Naive thymus-derived CD8-positive, alpha-beta T cell (primary cell): ENCODE measurements around the gene AKAP6. TPM values are rescaled to one million over a fixed set of nuclear protein-coding genes. Genes with fewer than 3 reads are reported as not detected.
A peak's percentile ranks its signal among the peaks of the same experiment; 100 is the strongest.

ENCODE experiments used
- ATAC-seq, 2 donors: fragments of 150-1000 bp; cut with Tn5 transposase in 1 of 2; sonication (Bioruptor Pico), chemical (Tn5 transposase) in 1 of 2; 1 replicate in 1 of 2; 2 replicates in 1 of 2; pipeline ENCODE4 v1.10.0; 2021; ENCODE audit warnings: mild to moderate bottlenecking in 2 of 2, moderate library complexity in 2 of 2
- POLR2A ChIA-PET: fragments of 350-600 bp; sonication (Branson Sonifier 250); formaldehyde crosslinking; loops from one replicate; lab custom pipeline; 2021; ENCODE audit warnings: antibody characterized with exemption; lab: Charles Lee
- DNase-seq, 10 donors: peaks; one replicate each; pipeline versions ENCODE4 v3.0.0 to v3.0.0-alpha.2; 2020 to 2022
- H3K27ac Mint-ChIP-seq, 10 donors: one replicate each; pipeline ENCODE4 v1.8.0; 2020 to 2022; ENCODE audit warnings: mild to moderate bottlenecking in 10 of 10, mixed read lengths in 10 of 10, moderate library complexity in 4 of 10, inconsistent platforms in 1 of 10
- H3K27me3 Mint-ChIP-seq, 5 donors: one replicate each; pipeline ENCODE4 v1.8.0; 2021 to 2022; ENCODE audit warnings: mixed read lengths in 5 of 5
- H3K36me3 Mint-ChIP-seq, 3 donors: one replicate each; pipeline ENCODE4 v1.8.0; 2020 to 2022; ENCODE audit warnings: mixed read lengths in 3 of 3, mild to moderate bottlenecking in 2 of 3, inconsistent platforms in 1 of 3
- H3K4me1 Mint-ChIP-seq, 4 donors: one replicate each; pipeline ENCODE4 v1.8.0; 2021 to 2022; ENCODE audit warnings: mixed read lengths in 4 of 4
- H3K4me3 Mint-ChIP-seq, 10 donors: one replicate each; pipeline ENCODE4 v1.8.0; 2020 to 2022; ENCODE audit warnings: mild to moderate bottlenecking in 10 of 10, mixed read lengths in 10 of 10, moderate library complexity in 6 of 10, inconsistent platforms in 1 of 10
- H3K9me3 Mint-ChIP-seq, 9 donors: one replicate each; pipeline ENCODE4 v1.8.0; 2020 to 2022; ENCODE audit warnings: mixed read lengths in 9 of 9, mild to moderate bottlenecking in 3 of 9, inconsistent platforms in 1 of 9, moderate library complexity in 1 of 9
- polyA plus RNA-seq, 3 donors: library from polyadenylated mRNA; unstranded; fragments of 300-500 nt; fragmentation: Illumina TruSeq; gene quantifications; one replicate each; pipeline ENCODE4 v1.2.3, GENCODE V29; 2021
- total RNA-seq, 8 experiments: library from RNA in 2 of 8; stranded (reverse) in 2 of 8; gene quantifications; one replicate each; pipeline ENCODE4 v1.2.3 and lab custom pipeline; 2021 to 2026

The AKAP6 gene
- total and polyA plus RNA-seq, 5 experiments from 2014 or later, result 1.4 to 4.6 (median 3.2) TPM

GRCh38 chr14:32559590-32559989 lies 230.5 kb downstream of the AKAP6 start:
- peaks cover 3 to 6% (median 4%) of the 10 kb centered on the region in 4 donors for H3K4me1 Mint-ChIP-seq
- H3K4me3 Mint-ChIP-seq, result no peak overlapping the region
- no peaks in the 10 kb centered on the region for H3K9me3 Mint-ChIP-seq
- ATAC-seq, result no peak
- H3K27ac Mint-ChIP-seq, result no peak overlapping the region
- DNase-seq, result no peak
- H3K36me3 Mint-ChIP-seq, result no peaks in the 10 kb centered on the region
- no peaks in the 10 kb centered on the region for H3K27me3 Mint-ChIP-seq
- POLR2A ChIA-PET, result no interaction called here

- H3K4me1 Mint-ChIP-seq, result peaks cover 3 to 13% (median 11%) of the 10 kb centered on the region in 4 donors
- H3K36me3 Mint-ChIP-seq, result no peaks in the 10 kb centered on the region
- DNase-seq, result peak in 6 of 10 donors; percentile 0 to 26 (median 14)
- POLR2A ChIA-PET, result no interaction called here
- H3K9me3 Mint-ChIP-seq, result no peaks in the 10 kb centered on the region
- H3K27ac Mint-ChIP-seq, result no peak overlapping the region
- H3K4me3 Mint-ChIP-seq, result no peak overlapping the region
- ATAC-seq, result peak; percentile 33 to 39
- no peaks in the 10 kb centered on the region for H3K27me3 Mint-ChIP-seq
Measured at GRCh38 chr14:32560209-32560857, 231.2 kb downstream of the AKAP6 start.

- Mint-ChIP-seq H3K27ac (no peak overlapping the region), H3K4me3 (no peak overlapping the region), H3K9me3 (no peaks in the 10 kb centered on the region), H3K4me1 (peaks cover 3 to 20% (median 12%) of the 10 kb centered on the region in 4 donors), H3K36me3 (no peaks in the 10 kb centered on the region), H3K27me3 (no peaks in the 10 kb centered on the region)
- POLR2A ChIA-PET, result no interaction called here
- DNase-seq (no peak), ATAC-seq (no peak)
Measured at GRCh38 chr14:32561520-32561919, 232.4 kb downstream of the AKAP6 start.

- DNase-seq (peak in 2 of 10 donors; percentile 6 to 10), ATAC-seq (no peak)
- Mint-ChIP-seq H3K4me1 (peaks cover 3 to 20% (median 12%) of the 10 kb centered on the region in 4 donors), H3K9me3 (no peaks in the 10 kb centered on the region), H3K4me3 (no peak overlapping the region), H3K27me3 (peaks cover 0 to 1% (median 0%) of the 10 kb centered on the region in 5 donors), H3K36me3 (no peaks in the 10 kb centered on the region), H3K27ac (peak overlapping the region in 3 of 10 donors; percentile 1 to 67 (median 5))
- POLR2A ChIA-PET, result no interaction called here
Measured at GRCh38 chr14:32564596-32564995, 235.5 kb downstream of the AKAP6 start.

- peaks cover 3 to 20% (median 12%) of the 10 kb centered on the region in 4 donors for H3K4me1 Mint-ChIP-seq
- no peaks in the 10 kb centered on the region for H3K9me3 Mint-ChIP-seq
- no peak for ATAC-seq
Measured at GRCh38 chr14:32565256-32565655, 236.2 kb downstream of the AKAP6 start.

GRCh38 chr14:32567543-32568384 lies 238.7 kb downstream of the AKAP6 start:
- Mint-ChIP-seq H3K4me1 (peaks cover 3 to 20% (median 12%) of the 10 kb centered on the region in 4 donors), H3K36me3 (no peaks in the 10 kb centered on the region), H3K27me3 (peaks cover 0 to 3% (median 0%) of the 10 kb centered on the region in 5 donors), H3K27ac (peak overlapping the region in 1 of 10 donors; percentile 7), H3K4me3 (no peak overlapping the region), H3K9me3 (no peaks in the 10 kb centered on the region)
- ATAC-seq (no peak), DNase-seq (no peak)
- POLR2A ChIA-PET, result no interaction called here

More at GRCh38 chr14:32565256-32565655, 236.2 kb downstream of the AKAP6 start:
- Mint-ChIP-seq H3K36me3 (no peaks in the 10 kb centered on the region), H3K27ac (peak overlapping the region in 2 of 10 donors; percentile 9 to 24), H3K27me3 (peaks cover 0 to 1% (median 0%) of the 10 kb centered on the region in 5 donors), H3K4me3 (no peak overlapping the region)
- no peak for DNase-seq
- POLR2A ChIA-PET, result no interaction called here

- H3K27me3 Mint-ChIP-seq, result peaks cover 0 to 9% (median 1%) of the 10 kb centered on the region in 5 donors
- H3K4me1 Mint-ChIP-seq, result no peaks in the 10 kb centered on the region
- H3K27ac Mint-ChIP-seq, result no peak overlapping the region
- ATAC-seq (no peak), DNase-seq (no peak)
- no peaks in the 10 kb centered on the region for H3K9me3 Mint-ChIP-seq
- H3K36me3 Mint-ChIP-seq, result no peaks in the 10 kb centered on the region
- POLR2A ChIA-PET, result no interaction called here
- H3K4me3 Mint-ChIP-seq, result no peak overlapping the region
Measured at GRCh38 chr14:32571551-32571950, 242.5 kb downstream of the AKAP6 start.

GRCh38 chr14:32571995-32572866 lies 243.1 kb downstream of the AKAP6 start:
- no peaks in the 10 kb centered on the region for H3K4me1 Mint-ChIP-seq
- peaks cover 0 to 9% (median 2%) of the 10 kb centered on the region in 5 donors for H3K27me3 Mint-ChIP-seq
- no peaks in the 10 kb centered on the region for H3K36me3 Mint-ChIP-seq
- H3K9me3 Mint-ChIP-seq, result no peaks in the 10 kb centered on the region
- ATAC-seq (no peak), DNase-seq (no peak)
- H3K4me3 Mint-ChIP-seq, result no peak overlapping the region
- no peak overlapping the region for H3K27ac Mint-ChIP-seq
- POLR2A ChIA-PET, result no interaction called here

- peaks cover 0 to 9% (median 2%) of the 10 kb centered on the region in 5 donors for H3K27me3 Mint-ChIP-seq
- no peak overlapping the region for H3K4me3 Mint-ChIP-seq
- H3K27ac Mint-ChIP-seq, result no peak overlapping the region
- DNase-seq (no peak), ATAC-seq (no peak)
- no peaks in the 10 kb centered on the region for H3K4me1 Mint-ChIP-seq
- POLR2A ChIA-PET, result no interaction called here
- H3K9me3 Mint-ChIP-seq, result no peaks in the 10 kb centered on the region
- no peaks in the 10 kb centered on the region for H3K36me3 Mint-ChIP-seq
Measured at GRCh38 chr14:32572867-32573150, 243.7 kb downstream of the AKAP6 start.

- Mint-ChIP-seq H3K4me3 (no peak overlapping the region), H3K4me1 (no peaks in the 10 kb centered on the region), H3K9me3 (no peaks in the 10 kb centered on the region), H3K27ac (no peak overlapping the region), H3K36me3 (no peaks in the 10 kb centered on the region), H3K27me3 (peaks cover 0 to 9% (median 2%) of the 10 kb centered on the region in 5 donors)
- ATAC-seq (no peak), DNase-seq (no peak)
- POLR2A ChIA-PET, result no interaction called here
Measured at GRCh38 chr14:32574269-32574668, 245.2 kb downstream of the AKAP6 start.

- no peaks in the 10 kb centered on the region for H3K4me1 Mint-ChIP-seq
- no peak overlapping the region for H3K27ac Mint-ChIP-seq
- ATAC-seq (peak in 1 of 2 donors; percentile 59), DNase-seq (peak in 9 of 10 donors; percentile 1 to 43 (median 19))
- no peaks in the 10 kb centered on the region for H3K36me3 Mint-ChIP-seq
- H3K4me3 Mint-ChIP-seq, result no peak overlapping the region
- H3K9me3 Mint-ChIP-seq, result peaks cover 0 to 3% (median 0%) of the 10 kb centered on the region in 9 donors
- H3K27me3 Mint-ChIP-seq, result peaks cover 0 to 9% (median 2%) of the 10 kb centered on the region in 5 donors
- POLR2A ChIA-PET, result no interaction called here
Measured at GRCh38 chr14:32576088-32576795, 247.1 kb downstream of the AKAP6 start.

GRCh38 chr14:32576977-32577376 lies 247.9 kb downstream of the AKAP6 start:
- Mint-ChIP-seq H3K9me3 (peaks cover 0 to 3% (median 0%) of the 10 kb centered on the region in 9 donors), H3K27ac (no peak overlapping the region), H3K36me3 (no peaks in the 10 kb centered on the region), H3K4me3 (no peak overlapping the region), H3K27me3 (peaks cover 0 to 9% (median 2%) of the 10 kb centered on the region in 5 donors), H3K4me1 (no peaks in the 10 kb centered on the region)
- POLR2A ChIA-PET, result no interaction called here
- no peak for ATAC-seq
- no peak for DNase-seq
